ENCODE results near the gene IFNGR2. TPM values are rescaled to one million over a fixed set of nuclear protein-coding genes. Genes with fewer than 3 reads are reported as not detected.

The IFNGR2 gene
- polyA plus RNA-seq, 2 of the 4 experiments (the other 2 are of a cell fraction), result 24.2 to 47.2 TPM

- Histone ChIP-seq H3K9me3 (no peaks in the 10 kb centered on the region), H3K4me2 (peak overlapping the region; percentile 38), H3K27ac (peak overlapping the region in 1 of 2 experiments; percentile 38; a peak in 2 of 6 replicates), H3K4me1 (peaks cover 34% of the 10 kb centered on the region), H3K4me3 (no peak overlapping the region)
- ChIA-PET POLR2A (no interaction called here), CTCF (interaction anchor here (1.0 to 1.4 kb wide), 2 partner anchors 32 to 52 kb away, joined by 3 to 4 read pairs; no protein-coding TSS in a partner anchor)
- DNase-seq (ENCODE audit: low read depth in 1 of 2, low spot score in 1 of 2) (no peak), ATAC-seq (peak in 1 of 2 experiments; percentile 29; a peak in 2 of 6 replicates), FAIRE-seq (no peak)
- TF ChIP-seq CBX8 (IDR thresholded peaks at IDR 0.05) (no peak), JUN (IDR thresholded peaks at IDR 0.05) (no peak), RARB (CRISPR knock-in tag; IDR thresholded peaks at IDR 0.05) (no peak), BCL3 (IDR thresholded peaks at IDR 0.05) (no peak), SREBF2 (IDR thresholded peaks at IDR 0.05) (no peak), NFE2L2 (conservative IDR thresholded peaks at IDR 0.05; ENCODE audit: low read length) (no peak), MAFK (IDR thresholded peaks at IDR 0.05; ENCODE audit: partially characterized antibody) (no peak), NPAS2 (CRISPR knock-in tag; IDR thresholded peaks at IDR 0.05; ENCODE audit: borderline replicate concordance) (no peak), JUNB (IDR thresholded peaks at IDR 0.05) (no peak), GATA3 (IDR thresholded peaks at IDR 0.05; ENCODE audit: borderline replicate concordance) (no peak)
- TF ChIP-seq, protein P1, sequence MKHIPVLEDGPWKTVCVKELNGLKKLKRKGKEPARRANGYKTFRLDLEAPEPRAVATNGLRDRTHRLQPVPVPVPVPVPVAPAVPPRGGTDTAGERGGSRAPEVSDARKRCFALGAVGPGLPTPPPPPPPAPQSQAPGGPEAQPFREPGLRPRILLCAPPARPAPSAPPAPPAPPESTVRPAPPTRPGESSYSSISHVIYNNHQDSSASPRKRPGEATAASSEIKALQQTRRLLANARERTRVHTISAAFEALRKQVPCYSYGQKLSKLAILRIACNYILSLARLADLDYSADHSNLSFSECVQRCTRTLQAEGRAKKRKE (CRISPR knock-in tag; IDR thresholded peaks at IDR 0.05; ENCODE audit: low read depth), result no peak
- WGBS (ENCODE audit: missing lambda C conversion rate), result 42% methylated on average over 8 of the region's 9 CpGs
Measured at GRCh38 chr21:33412832-33413519, 9.8 kb downstream of the IFNGR2 start.

GRCh38 chr21:33414068-33414467 lies 10.9 kb downstream of the IFNGR2 start:
- FAIRE-seq (no peak), ATAC-seq (no peak), DNase-seq (ENCODE audit: low read depth in 1 of 2, low spot score in 1 of 2) (no peak)
- WGBS (ENCODE audit: missing lambda C conversion rate), result 88% methylated on average over 14 of the region's 14 CpGs
- peaks cover 45% of the 10 kb centered on the region for H3K4me1 ChIP-seq
- H3K27ac ChIP-seq, result no peak overlapping the region
- H3K4me3 ChIP-seq, result no peak overlapping the region
- POLR2A ChIA-PET, result no interaction called here
- no peaks in the 10 kb centered on the region for H3K9me3 ChIP-seq
- CTCF ChIA-PET, result interaction anchor here (1.4 kb wide), 1 partner anchor 53 kb away, joined by 3 read pairs; no protein-coding TSS in a partner anchor
- H3K4me2 ChIP-seq, result no peak overlapping the region
- TF ChIP-seq EHMT2 (IDR thresholded peaks at IDR 0.05; ENCODE audit: low read depth) (no peak), HOXA7 (CRISPR knock-in tag; IDR thresholded peaks at IDR 0.05) (no peak), ELK1 (IDR thresholded peaks at IDR 0.05; ENCODE audit: low read depth, low read length) (no peak), NPAS2 (CRISPR knock-in tag; IDR thresholded peaks at IDR 0.05; ENCODE audit: borderline replicate concordance) (no peak), HES2 (IDR thresholded peaks at IDR 0.05) (no peak), EP300 (IDR thresholded peaks at IDR 0.05) (no peak), RARB (CRISPR knock-in tag; IDR thresholded peaks at IDR 0.05) (no peak), JUN (IDR thresholded peaks at IDR 0.05) (no peak), JUNB (IDR thresholded peaks at IDR 0.05) (no peak), E2F6 (IDR thresholded peaks at IDR 0.05; ENCODE audit: borderline replicate concordance, low read depth) (no peak), ESRRA (IDR thresholded peaks at IDR 0.05; ENCODE audit: borderline replicate concordance, low read length) (no peak), HOXB5 (CRISPR knock-in tag; IDR thresholded peaks at IDR 0.05) (no peak), TFCP2L1 (CRISPR knock-in tag; IDR thresholded peaks at IDR 0.05) (no peak), PHF8 (IDR thresholded peaks at IDR 0.05; ENCODE audit: borderline replicate concordance, low read depth) (no peak), CBX2 (IDR thresholded peaks at IDR 0.05; ENCODE audit: borderline replicate concordance, low read depth) (no peak), KDM1A (IDR thresholded peaks at IDR 0.05; ENCODE audit: low read depth) (no peak), NFE2L2 (conservative IDR thresholded peaks at IDR 0.05; ENCODE audit: low read length) (no peak), ZC3H11A (IDR thresholded peaks at IDR 0.05) (no peak), HDAC2 (IDR thresholded peaks at IDR 0.05) (no peak)
- TF ChIP-seq, protein P1 (CRISPR knock-in tag; IDR thresholded peaks at IDR 0.05; ENCODE audit: low read depth), result no peak
